HG03097 (cell line): ENCODE results near the gene WBP1L.
A peak's percentile ranks its signal among the peaks of the same experiment; 100 is the strongest.
"Not testable (repeated sequence)": the region's sequence is repeated elsewhere in the genome, so short reads cannot be mapped to it uniquely, and the experiment has no call there.

Experiments
- ATAC-seq: cut with Tn5 transposase; IDR thresholded peaks from one replicate; pipeline ENCODE4 v1.9.1; 2021; ENCODE audit not compliant: unreplicated experiment, low FRiP score

The WBP1L gene

DNA sequence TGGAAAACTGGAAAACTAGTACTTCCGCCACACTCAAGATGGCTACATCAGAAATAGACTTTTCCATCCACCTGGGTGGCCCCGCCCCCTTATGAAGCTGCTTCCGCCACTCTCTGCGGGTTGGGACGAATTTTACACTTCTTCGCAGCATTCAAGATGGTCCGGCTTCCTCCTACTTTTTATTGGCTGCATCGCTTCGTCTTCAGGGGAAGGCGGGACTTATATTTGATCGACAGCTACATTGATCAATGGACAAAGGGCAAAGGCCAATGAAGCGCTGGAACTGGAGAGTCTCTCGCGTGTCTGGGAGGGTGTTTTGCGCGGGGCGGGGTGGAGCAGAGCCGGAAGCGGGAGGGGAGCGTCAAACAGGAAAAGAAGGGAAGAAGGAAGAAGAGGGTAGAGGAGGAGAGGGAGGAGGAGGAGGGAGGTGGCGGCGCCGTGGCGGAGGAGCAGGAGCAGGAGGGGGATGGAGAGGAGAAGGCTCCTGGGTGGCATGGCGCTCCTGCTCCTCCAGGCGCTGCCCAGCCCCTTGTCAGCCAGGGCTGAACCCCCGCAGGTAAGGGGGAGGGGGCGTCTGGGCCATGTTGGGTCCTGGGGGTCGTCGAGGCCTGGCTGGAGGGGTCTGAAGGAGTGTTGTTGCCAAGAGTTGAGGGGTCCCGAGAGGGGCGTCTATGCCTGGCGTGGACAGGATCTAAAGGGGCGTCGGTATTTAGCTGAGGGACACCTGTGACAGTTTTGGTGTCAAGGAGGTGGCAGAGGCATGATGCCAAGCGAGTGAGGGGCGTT is at the start of gene WBP1L:
WBP1L (plus strand) TSS at position 361 of the 786 bp plus-strand sequence; CDS start at position 467, 106 bp downstream.
- peak; percentile 96 for ATAC-seq

GRCh38 chr10:102695401-102695800 is 48.3 kb upstream of the WBP1L start:
- not testable (repeated sequence) for ATAC-seq

GRCh38 chr10:102696736-102697135 is 47.0 kb upstream of the WBP1L start:
- ATAC-seq: no peak

DNA sequence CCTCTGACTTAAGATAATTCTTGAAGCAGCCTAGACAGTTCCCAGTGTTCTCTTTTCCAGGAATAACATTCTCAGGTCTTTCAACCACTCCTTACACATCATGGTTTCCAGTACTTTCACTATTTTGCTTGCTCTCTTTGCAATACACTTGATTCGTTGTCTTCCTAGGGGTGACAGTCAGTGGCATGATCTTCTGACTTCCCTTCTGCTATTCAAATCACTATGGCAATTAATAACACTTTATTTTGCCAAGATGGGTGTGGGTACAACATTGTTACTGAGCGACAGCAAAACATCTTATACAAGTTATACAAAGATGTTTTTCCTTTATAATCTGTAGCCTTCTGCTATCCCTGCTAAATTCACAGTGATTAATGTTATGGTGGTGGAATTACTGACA is 44.9 kb upstream of the WBP1L start:
- no peak for ATAC-seq

GRCh38 chr10:102701272-102701671 is 42.5 kb upstream of the WBP1L start:
- no peak for ATAC-seq

GRCh38 chr10:102701796-102702195 is 42.0 kb upstream of the WBP1L start:
- no peak for ATAC-seq

GRCh38 chr10:102702742-102703141 is 41.0 kb upstream of the WBP1L start:
- no peak for ATAC-seq

DNA sequence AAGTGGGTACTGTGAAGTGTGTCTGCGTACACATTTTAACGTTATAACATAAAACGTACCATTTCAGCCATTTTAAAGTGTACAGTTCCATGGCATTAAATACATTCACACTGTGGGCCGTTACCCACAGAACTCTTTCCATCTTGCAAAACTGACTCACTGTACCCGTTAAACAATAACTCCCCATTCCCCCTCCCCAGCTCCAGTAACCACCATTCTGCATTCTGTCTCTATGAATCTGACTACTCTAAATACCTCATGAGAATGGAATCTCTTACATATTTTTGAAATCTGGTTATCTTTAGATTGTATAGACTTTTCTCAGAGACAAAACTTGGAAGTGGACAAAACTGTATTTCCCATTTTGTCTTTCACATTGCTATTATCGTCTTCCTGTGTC is 38.8 kb upstream of the WBP1L start:
- no peak for ATAC-seq

- ATAC-seq: no peak
Observed at GRCh38 chr10:102705531-102705930, 38.2 kb upstream of the WBP1L start.

DNA sequence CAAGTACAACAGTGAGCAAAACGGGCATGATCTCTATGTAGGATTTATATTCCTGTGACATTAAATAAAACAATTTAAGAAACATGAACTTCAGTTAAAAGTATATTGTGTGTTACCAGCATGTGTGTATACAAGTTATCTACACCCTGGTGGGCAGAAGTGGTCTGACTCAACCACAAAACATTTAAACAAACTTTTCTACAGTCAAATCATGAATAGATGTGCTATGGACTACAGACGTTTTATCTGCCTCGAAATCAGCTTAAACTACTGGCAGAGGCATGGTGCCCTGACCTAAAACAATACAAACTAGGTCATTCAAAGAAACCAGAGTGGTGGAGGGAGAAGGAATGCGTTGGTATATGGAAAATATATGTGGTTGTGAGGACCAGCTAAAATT is 33.1 kb upstream of the WBP1L start:
- ATAC-seq: no peak

GRCh38 chr10:102712089-102712488 is 31.7 kb upstream of the WBP1L start:
- no peak for ATAC-seq

DNA sequence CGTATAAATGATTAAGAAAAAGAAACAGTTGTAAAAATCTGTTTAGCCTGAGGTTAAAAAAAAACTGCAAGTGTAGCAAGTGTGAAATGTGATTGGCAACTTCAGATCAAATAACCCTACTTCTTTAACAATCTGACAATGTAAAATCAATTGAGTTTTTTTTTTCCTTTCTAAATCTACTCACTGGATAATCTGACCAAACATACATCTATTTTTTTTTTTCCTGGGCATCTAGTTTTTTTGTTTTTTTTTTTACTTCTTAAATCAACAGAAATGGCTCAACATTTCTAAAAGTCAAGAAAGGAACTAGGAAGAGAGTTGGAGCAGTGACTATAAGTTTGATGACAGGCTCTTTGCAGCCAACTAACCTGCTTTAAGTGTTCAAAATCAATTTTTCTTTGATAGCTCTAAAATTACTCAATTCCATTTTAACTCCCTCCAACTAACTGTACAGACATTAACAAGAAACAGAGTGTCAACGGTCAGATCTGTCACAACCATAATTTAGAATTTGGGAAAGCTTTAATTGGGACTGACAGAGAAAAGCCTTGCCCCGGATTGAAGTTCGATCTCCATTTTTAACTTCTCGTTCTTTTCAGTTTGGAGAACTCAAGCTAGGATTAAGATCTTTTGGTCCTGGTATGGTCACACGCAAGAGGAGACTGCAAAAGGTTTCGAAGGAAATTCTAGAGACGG is 30.8 kb upstream of the WBP1L start:
- ATAC-seq: no peak

DNA sequence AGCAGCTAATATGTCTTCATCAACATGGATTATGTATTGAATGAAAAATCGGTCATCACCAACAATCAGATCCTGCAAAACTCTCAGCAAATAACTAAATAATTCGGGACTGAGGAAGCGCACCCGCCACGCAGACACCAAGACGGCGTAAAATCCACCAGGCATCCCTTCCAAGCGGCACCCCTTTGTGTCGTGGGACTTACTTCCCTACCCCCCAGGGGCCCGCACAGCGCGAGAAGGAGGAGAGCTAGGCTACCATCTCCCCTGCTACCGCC is 30.3 kb upstream of the WBP1L start:
- ATAC-seq: peak; percentile 37

- peak; percentile 82 for ATAC-seq
Observed at GRCh38 chr10:102713814-102714620, 29.7 kb upstream of the WBP1L start, which contains the start of gene ARL3. Gene ARL3, minus strand, starts transcription at chr10:102714397. Its CDS starts 122 bp downstream, at chr10:102714275.

- ATAC-seq: peak; percentile 13
Observed at GRCh38 chr10:102714621-102715455, 28.9 kb upstream of the WBP1L start, which contains the start of gene SFXN2. Gene SFXN2, plus strand, starts transcription at chr10:102714636. Its CDS starts 12,001 bp downstream, at chr10:102726637.

DNA sequence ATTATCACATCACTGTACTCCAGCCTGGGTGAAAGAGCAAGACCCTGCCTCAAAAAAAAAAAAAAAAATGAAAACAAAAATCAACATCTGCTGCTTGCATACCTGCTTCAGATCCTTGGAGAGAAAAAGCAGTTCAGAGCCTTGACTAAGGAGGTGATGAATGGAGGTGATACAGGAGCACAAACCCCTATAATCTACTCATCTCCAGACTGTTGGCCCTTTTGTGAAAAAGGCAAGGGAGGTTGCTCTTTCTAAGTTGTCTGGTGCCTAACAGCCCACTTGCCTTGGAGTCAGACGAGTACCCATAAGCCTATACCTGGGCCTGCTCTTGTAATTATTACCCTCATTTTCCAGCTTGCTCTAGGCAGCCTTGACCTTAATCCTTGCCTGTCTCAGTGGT is 27.9 kb upstream of the WBP1L start:
- no peak for ATAC-seq

DNA sequence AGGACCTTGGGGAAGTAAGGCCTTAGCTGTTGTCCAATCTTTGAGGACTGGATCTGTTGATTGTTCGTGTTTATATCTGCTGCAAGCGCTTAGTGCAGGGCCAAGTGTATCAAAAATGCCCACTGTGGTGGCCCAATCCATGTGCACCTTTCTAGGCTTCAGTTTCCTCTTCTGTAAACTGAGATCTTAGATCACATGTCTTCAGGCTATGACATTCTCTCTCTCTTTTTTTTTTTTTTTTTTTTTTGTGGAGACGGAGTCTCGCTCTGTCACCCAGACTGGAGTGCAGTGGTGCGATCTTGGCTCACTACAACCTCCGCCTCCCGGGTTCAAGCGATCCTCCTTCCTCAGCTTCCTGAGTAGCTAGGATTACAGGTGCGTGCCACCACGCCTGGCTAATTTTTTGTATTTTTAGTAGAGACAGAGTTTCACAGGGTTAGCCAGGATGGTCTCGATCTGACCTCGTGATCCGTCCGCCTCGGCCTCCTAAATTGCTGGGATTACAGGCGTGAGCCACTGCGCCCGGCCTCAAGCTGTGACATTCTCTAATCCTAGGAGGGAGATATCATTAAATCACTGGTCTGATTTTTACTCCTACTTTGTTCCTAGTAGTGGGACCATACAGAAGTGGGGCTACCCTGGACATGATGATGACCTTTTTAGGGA is 26.7 kb upstream of the WBP1L start:
- not testable (repeated sequence) for ATAC-seq

- no peak for ATAC-seq
Observed at GRCh38 chr10:102718220-102718619, 25.5 kb upstream of the WBP1L start.

DNA sequence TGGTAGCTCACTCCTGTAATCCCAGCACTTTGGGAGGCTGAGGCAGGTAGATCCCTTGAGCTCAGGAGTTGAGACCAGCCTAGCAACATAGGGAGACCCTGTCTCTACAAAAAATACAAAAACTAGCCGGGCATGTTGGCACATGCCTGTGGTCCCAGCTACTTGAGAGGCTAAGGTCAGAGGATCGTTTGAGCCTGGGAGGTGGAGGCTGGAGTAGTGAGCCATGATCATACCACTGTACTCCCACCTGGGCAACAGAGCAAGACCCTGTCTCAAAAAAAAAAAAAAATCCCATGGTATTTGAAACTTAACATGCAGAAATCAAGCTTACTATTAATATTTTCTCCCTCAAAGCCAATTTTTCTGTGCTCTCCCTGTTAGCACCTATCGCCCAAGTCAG is 23.4 kb upstream of the WBP1L start:
- no peak for ATAC-seq

DNA sequence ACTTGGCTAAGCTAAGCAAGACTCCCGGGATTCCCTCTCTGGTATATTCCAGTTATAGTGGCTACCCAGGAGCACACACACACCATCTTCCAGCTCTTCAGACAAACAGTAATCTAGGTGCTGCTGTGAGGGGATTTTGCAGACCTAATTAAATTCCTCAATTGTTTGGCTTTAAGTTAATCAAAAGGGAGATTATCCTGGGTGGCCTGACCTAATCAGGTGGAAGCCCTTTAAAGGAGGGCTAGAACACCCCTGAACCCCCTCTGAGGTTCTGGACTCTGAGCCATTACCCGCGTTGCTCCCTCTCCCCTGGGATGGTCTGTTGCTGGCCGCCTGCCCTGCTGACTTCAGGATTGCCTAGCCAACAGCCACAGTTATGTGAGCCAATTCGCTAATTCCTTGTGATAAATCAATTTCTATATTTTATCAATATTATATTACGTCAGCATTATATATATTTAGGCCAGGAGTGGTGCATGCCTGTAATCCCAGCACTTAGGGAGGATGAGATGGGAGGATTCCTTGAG is 22.9 kb upstream of the WBP1L start:
- ATAC-seq: no peak
